Vagina (tissue), 2 donors: ENCODE data around the gene ADCY1. TPM values are rescaled to one million over a fixed set of nuclear protein-coding genes. Genes with fewer than 3 reads are reported as not detected.

Experiments
- DNase-seq, 2 donors: peaks; one replicate each; pipeline ENCODE4 v3.0.0-alpha.2; 2017; ENCODE audit errors: extremely low spot score in 2 of 2
- H3K27ac ChIP-seq: fragments of 200-600 bp; sonication (generic); one replicate; pipeline ENCODE4 v1.5.1; 2019
- H3K27me3 ChIP-seq: fragments of 200-600 bp; sonication (generic); one replicate; pipeline ENCODE4 v1.5.1; 2019
- H3K36me3 ChIP-seq, 2 donors: fragments of 200-600 bp; sonication (generic); one replicate each; pipeline ENCODE4 v1.5.1; 2017 to 2019
- H3K4me1 ChIP-seq: fragments of 200-600 bp; sonication (generic); one replicate; pipeline ENCODE4 v1.5.1; 2019
- H3K4me3 ChIP-seq, 2 donors: fragments of 200-600 bp; sonication (generic); 1 replicate in 1 of 2; 2 replicates in 1 of 2; pipeline ENCODE4 v1.5.1; 2016 to 2019
- H3K9me3 ChIP-seq: fragments of 200-600 bp; sonication (generic); one replicate; pipeline ENCODE4 v1.5.1; 2019
- POLR2A ChIP-seq, 2 donors: fragments of 450-650 bp; IDR thresholded peaks; one replicate each; pipeline ENCODE4 v1.6.1; 2017; ENCODE audit warnings: antibody characterized with exemption in 2 of 2, mild to moderate bottlenecking in 2 of 2, moderate library complexity in 2 of 2
- POLR2AphosphoS5 ChIP-seq, 2 donors: sonication (generic); formaldehyde crosslinking; IDR thresholded peaks; one replicate each; pipeline ENCODE4 v1.9.0; 2017; ENCODE audit warnings: antibody characterized with exemption in 2 of 2, mild to moderate bottlenecking in 2 of 2, low read depth in 1 of 2; ENCODE audit not compliant: insufficient read depth in 1 of 2
- intact Hi-C: fragments of 100-400 bp; cut with DNase I; formaldehyde crosslinking; loops from one replicate; pipeline ENCODE4 v1.15.1; 2023
- total RNA-seq: library from RNA; depleted of rRNA; stranded (reverse); fragments of >200 nt; gene quantifications from one replicate; pipeline ENCODE4 v1.2.3, GENCODE V29; 2016
- TF ChIP-seq, protein P1 (sequence below), 3 experiments: fragments of 450-650 bp in 2 of 3; fragments of 200-600 bp in 1 of 3; sonication (generic) in 1 of 3; IDR thresholded peaks; one replicate each; pipeline ENCODE4 v1.5.1; 2017 to 2019; ENCODE audit warnings: antibody characterized with exemption in 3 of 3, mild to moderate bottlenecking in 2 of 3, moderate library complexity in 2 of 3

ADCY1 gene
- total RNA-seq, 1 donor from 2014 or later: 2.5 TPM

DNA sequence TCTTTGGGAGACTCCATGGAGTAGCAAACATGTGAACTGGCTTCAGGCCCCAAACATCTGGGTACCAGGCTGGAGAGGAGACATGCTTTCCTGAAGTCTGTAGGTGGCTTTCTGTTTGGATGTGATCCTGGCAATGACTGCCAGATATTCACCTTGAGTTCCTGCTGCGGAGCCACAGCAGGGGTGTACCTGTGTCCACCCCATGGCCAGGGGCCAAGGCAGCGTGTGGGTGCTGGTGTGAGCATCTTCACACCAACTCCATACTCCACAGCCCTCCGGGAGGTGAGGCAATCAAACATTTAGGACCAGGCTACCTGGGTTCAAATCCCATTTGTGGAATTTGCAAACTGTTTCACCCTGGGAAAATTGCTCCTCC is 113.0 kb downstream of the ADCY1 start:
- no peak overlapping the region for H3K27ac ChIP-seq
- no peaks in the 10 kb centered on the region for H3K9me3 ChIP-seq
- peak in 1 of 2 donors; percentile 54 for DNase-seq
- no peaks in the 10 kb centered on the region for H3K27me3 ChIP-seq
- H3K4me3 ChIP-seq: no peak overlapping the region
- intact Hi-C loops: no loop called here
- no peaks in the 10 kb centered on the region for H3K4me1 ChIP-seq
- no peaks in the 10 kb centered on the region for H3K36me3 ChIP-seq
- TF ChIP-seq POLR2AphosphoS5 (IDR thresholded peaks at IDR 0.05; ENCODE audit: insufficient read depth in 1 of 2, low read depth in 1 of 2) (no peak), POLR2A (IDR thresholded peaks at IDR 0.05) (no peak)
- TF ChIP-seq, protein P1, sequence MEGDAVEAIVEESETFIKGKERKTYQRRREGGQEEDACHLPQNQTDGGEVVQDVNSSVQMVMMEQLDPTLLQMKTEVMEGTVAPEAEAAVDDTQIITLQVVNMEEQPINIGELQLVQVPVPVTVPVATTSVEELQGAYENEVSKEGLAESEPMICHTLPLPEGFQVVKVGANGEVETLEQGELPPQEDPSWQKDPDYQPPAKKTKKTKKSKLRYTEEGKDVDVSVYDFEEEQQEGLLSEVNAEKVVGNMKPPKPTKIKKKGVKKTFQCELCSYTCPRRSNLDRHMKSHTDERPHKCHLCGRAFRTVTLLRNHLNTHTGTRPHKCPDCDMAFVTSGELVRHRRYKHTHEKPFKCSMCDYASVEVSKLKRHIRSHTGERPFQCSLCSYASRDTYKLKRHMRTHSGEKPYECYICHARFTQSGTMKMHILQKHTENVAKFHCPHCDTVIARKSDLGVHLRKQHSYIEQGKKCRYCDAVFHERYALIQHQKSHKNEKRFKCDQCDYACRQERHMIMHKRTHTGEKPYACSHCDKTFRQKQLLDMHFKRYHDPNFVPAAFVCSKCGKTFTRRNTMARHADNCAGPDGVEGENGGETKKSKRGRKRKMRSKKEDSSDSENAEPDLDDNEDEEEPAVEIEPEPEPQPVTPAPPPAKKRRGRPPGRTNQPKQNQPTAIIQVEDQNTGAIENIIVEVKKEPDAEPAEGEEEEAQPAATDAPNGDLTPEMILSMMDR (IDR thresholded peaks at IDR 0.05): no peak

DNA sequence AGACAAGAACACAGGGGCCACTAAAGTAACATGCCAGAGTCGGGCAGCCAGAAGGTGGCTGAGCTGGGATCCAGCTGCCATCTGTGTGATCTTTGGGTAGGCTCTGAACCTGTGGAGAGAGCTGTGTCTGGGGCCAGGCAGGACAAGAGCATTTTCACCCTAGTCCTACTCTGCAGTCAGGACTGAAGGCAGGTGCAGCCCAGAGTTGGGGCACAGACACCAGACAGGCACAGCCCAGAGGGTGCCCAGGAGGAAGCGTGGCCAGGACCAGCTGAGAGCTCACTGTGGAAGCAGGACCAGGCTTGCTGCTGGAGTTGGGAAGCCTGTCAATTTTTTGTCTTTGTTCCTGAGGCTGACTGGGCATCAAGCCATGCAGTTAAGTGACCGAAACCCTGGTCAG is 113.6 kb downstream of the ADCY1 start:
- no peak overlapping the region for H3K4me3 ChIP-seq
- no peaks in the 10 kb centered on the region for H3K4me1 ChIP-seq
- no peaks in the 10 kb centered on the region for H3K9me3 ChIP-seq
- no peaks in the 10 kb centered on the region for H3K27me3 ChIP-seq
- intact Hi-C loops: no loop called here
- peak in 1 of 2 donors; percentile 52 for DNase-seq
- H3K36me3 ChIP-seq: no peaks in the 10 kb centered on the region
- no peak overlapping the region for H3K27ac ChIP-seq
- TF ChIP-seq, protein P1 (IDR thresholded peaks at IDR 0.05): no peak
- TF ChIP-seq POLR2AphosphoS5 (IDR thresholded peaks at IDR 0.05; ENCODE audit: insufficient read depth in 1 of 2, low read depth in 1 of 2) (no peak), POLR2A (IDR thresholded peaks at IDR 0.05) (no peak)

DNA sequence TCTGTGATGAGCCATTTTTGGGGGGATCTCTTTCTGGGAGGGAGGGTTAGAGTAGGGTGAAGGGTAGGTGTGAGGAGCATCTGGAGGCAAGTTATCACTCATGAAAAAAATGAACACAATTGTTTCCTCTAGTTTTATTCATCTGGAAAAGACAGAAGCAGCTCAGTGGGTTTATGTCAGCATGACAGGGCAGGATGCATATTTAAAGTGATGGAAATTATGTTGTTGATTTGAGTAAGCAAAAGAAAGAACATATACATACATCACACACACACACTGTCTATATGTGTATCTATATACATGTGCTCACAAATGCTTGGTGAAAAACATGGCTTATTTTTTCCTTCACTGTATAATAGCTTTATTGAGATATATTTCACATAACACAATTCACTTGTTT is 114.2 kb downstream of the ADCY1 start:
- H3K36me3 ChIP-seq: no peaks in the 10 kb centered on the region
- no peaks in the 10 kb centered on the region for H3K9me3 ChIP-seq
- TF ChIP-seq POLR2A (IDR thresholded peaks at IDR 0.05) (no peak), POLR2AphosphoS5 (IDR thresholded peaks at IDR 0.05; ENCODE audit: insufficient read depth in 1 of 2, low read depth in 1 of 2) (no peak)
- TF ChIP-seq, protein P1 (IDR thresholded peaks at IDR 0.05): no peak
- H3K27me3 ChIP-seq: no peaks in the 10 kb centered on the region
- H3K4me3 ChIP-seq: no peak overlapping the region
- H3K27ac ChIP-seq: no peak overlapping the region
- intact Hi-C loops: no loop called here
- DNase-seq: no peak
- no peaks in the 10 kb centered on the region for H3K4me1 ChIP-seq

DNA sequence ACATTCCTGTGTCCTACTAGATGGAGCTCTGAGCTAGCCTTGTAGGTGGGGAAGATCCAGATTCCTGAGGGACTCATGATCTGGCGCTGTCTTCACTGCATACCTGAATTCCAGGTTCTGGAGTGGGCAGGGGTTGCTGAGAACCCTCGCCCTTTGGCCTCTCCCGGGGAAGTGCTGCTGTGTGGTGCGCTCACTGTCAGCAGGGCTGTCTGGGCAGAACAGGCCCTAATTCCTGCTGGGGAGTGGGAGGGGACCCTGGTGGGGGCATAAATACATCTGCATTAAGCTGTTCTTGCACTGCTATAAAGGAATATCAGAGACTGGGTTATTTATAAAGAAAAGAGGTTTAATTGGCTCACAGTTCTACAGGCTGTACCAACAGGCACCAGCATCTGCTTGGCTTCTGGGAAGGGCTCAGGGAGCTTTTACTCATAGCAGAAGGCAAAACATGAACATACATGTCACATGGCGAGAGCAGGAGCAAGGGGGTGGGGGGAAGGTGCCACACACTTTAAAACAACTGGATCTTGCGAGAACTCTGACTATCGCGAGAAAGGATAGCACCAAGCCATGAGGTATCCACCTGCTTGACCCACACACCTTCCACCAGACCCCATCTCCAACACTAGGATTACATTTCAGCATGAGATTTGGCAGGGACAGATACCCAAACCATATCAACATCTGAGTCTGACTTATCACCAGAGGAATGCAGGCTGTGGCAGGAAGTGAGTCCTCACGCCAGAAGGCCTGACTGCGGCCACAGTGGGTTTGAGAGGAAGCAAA is 115.0 kb downstream of the ADCY1 start:
- H3K4me3 ChIP-seq: no peak overlapping the region
- no peak for TF ChIP-seq POLR2A (IDR thresholded peaks at IDR 0.05)
- no peak for TF ChIP-seq POLR2AphosphoS5 (IDR thresholded peaks at IDR 0.05; ENCODE audit: insufficient read depth in 1 of 2, low read depth in 1 of 2)
- no peak overlapping the region for H3K27ac ChIP-seq
- no peaks in the 10 kb centered on the region for H3K4me1 ChIP-seq
- H3K9me3 ChIP-seq: no peaks in the 10 kb centered on the region
- intact Hi-C loops: no loop called here
- no peaks in the 10 kb centered on the region for H3K27me3 ChIP-seq
- no peaks in the 10 kb centered on the region for H3K36me3 ChIP-seq
- DNase-seq: peak in 1 of 2 donors; percentile 58

DNA sequence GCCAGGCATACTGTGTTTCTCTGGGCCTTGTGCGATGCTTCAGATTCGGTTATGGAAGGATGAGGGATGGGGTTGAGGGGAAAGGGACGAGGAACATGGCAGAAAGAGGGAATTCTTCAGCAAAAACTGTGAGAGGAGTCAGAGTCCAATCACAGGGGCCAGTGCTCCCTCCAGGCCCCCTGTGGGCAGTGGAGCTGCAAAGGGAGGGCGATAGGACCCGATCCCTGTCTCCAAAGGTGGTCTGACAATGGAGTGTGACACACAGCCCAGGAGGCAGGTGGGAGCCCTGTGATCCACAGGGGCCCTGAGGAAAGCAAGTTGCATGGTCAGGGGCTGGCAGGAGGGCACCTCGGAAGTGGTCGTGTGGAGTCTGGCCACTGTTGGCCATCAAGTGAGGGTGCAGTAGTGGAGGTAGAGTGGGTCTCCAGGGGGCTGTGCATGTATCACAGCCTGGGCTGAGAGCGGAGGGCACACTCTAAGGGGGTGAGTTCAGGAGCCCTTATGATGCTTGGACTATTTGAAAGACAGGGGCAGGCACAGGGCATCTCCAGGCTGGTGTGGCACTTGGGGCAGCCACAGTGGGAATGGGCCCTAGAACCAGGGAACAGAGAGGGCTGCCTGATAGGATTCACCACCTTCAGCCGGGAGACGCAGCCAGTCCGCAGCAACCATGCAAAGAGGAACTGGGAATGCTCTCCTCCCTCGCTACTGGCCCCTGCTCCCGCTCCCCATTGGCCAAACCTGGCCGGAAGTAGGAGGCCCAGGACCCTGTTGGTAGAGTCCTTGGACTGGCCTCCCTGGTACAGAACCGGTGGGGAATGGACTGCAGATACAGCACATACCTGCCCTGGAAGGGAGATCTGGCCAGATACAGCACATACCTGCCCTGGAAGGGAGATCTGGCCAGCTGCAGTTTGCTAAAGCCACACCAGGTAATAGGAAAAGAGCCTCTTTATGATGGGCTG is 115.9 kb downstream of the ADCY1 start:
- Histone ChIP-seq H3K9me3 (no peaks in the 10 kb centered on the region), H3K4me3 (no peak overlapping the region), H3K36me3 (no peaks in the 10 kb centered on the region), H3K27ac (no peak overlapping the region), H3K27me3 (no peaks in the 10 kb centered on the region), H3K4me1 (no peaks in the 10 kb centered on the region)
- intact Hi-C loops: no loop called here
- TF ChIP-seq POLR2AphosphoS5 (IDR thresholded peaks at IDR 0.05; ENCODE audit: insufficient read depth in 1 of 2, low read depth in 1 of 2): no peak
- TF ChIP-seq, protein P1 (IDR thresholded peaks at IDR 0.05): no peak
- no peak for TF ChIP-seq POLR2A (IDR thresholded peaks at IDR 0.05)
- DNase-seq: peak in 1 of 2 donors; percentile 62
